ENCODE results near the gene RASSF1.

The RASSF1 gene

GRCh38 chr3:50342813-50343633 lies 2.4 kb upstream of the RASSF1 start:
- DNase-seq (ENCODE audit: low read depth, low spot score), result no peak

GRCh38 chr3:50341996-50342650 lies 1.5 kb upstream of the RASSF1 start:
- no peak for DNase-seq (ENCODE audit: low read depth, low spot score)

- no peak for DNase-seq (ENCODE audit: low read depth, low spot score)
Measured at GRCh38 chr3:50341537-50341936, 901 bp upstream of the RASSF1 start.

GRCh38 chr3:50340147-50340447 lies 539 bp downstream of the RASSF1 start:
- no peak for DNase-seq (ENCODE audit: low read depth, low spot score)

GRCh38 chr3:50339485-50340146 lies 1.0 kb downstream of the RASSF1 start:
- DNase-seq (ENCODE audit: low read depth, low spot score), result no peak

- no peak for DNase-seq (ENCODE audit: low read depth, low spot score)
Measured at GRCh38 chr3:50338965-50339364, 1.7 kb downstream of the RASSF1 start.

GRCh38 chr3:50337175-50337861 lies 3.3 kb downstream of the RASSF1 start:
- no peak for DNase-seq (ENCODE audit: low read depth, low spot score)

- DNase-seq (ENCODE audit: low read depth, low spot score), result no peak
Measured at GRCh38 chr3:50336452-50337174, 4.0 kb downstream of the RASSF1 start.

GRCh38 chr3:50334339-50335075 lies 6.1 kb downstream of the RASSF1 start:
- DNase-seq (ENCODE audit: low read depth, low spot score), result no peak

- no peak for DNase-seq (ENCODE audit: low read depth, low spot score)
Measured at GRCh38 chr3:50333744-50334328, 6.8 kb downstream of the RASSF1 start.

- DNase-seq (ENCODE audit: low read depth, low spot score), result no peak
Measured at GRCh38 chr3:50331364-50331907, 9.2 kb downstream of the RASSF1 start.

GRCh38 chr3:50330330-50330729 lies 10.3 kb downstream of the RASSF1 start:
- DNase-seq (ENCODE audit: low read depth, low spot score), result no peak

GRCh38 chr3:50327943-50328691 lies 12.5 kb downstream of the RASSF1 start, which contains the start of gene TUSC2:
TSS of gene TUSC2 (minus strand) at chr3:50328223. CDS start at chr3:50328099, 124 bp downstream.
- no peak for DNase-seq (ENCODE audit: low read depth, low spot score)

GRCh38 chr3:50327129-50327528 lies 13.5 kb downstream of the RASSF1 start:
- DNase-seq (ENCODE audit: low read depth, low spot score), result no peak

GRCh38 chr3:50326182-50326541 lies 14.5 kb downstream of the RASSF1 start:
- no peak for DNase-seq (ENCODE audit: low read depth, low spot score)

- no peak for DNase-seq (ENCODE audit: low read depth, low spot score)
Measured at GRCh38 chr3:50325497-50326181, 15.0 kb downstream of the RASSF1 start.

GRCh38 chr3:50325113-50325480 lies 15.5 kb downstream of the RASSF1 start:
- DNase-seq (ENCODE audit: low read depth, low spot score), result no peak

GRCh38 chr3:50324351-50325112 lies 16.1 kb downstream of the RASSF1 start:
- DNase-seq (ENCODE audit: low read depth, low spot score), result no peak

Data from iPS DF 19.7 (cell line).